Thyroid gland (tissue), 4 donors: Measurements from ENCODE around the gene PGM3. TPM values are rescaled to one million over a fixed set of nuclear protein-coding genes. Genes with fewer than 3 reads are reported as not detected.

ENCODE experiments used
- DNase-seq, 2 donors: peaks; one replicate each; pipeline ENCODE4 v3.0.0-alpha.2; 2019
- H3K27ac ChIP-seq, 3 donors: fragments of 200-600 bp; sonication (generic); 1 replicate in 2 of 3; 2 replicates in 1 of 3; pipeline ENCODE4 v1.5.1; 2016 to 2019; ENCODE audit warnings: mild to moderate bottlenecking in 1 of 3, moderate library complexity in 1 of 3
- H3K27me3 ChIP-seq: fragments of 200-600 bp; sonication (generic); one replicate; pipeline ENCODE4 v1.5.1; 2019
- H3K36me3 ChIP-seq, 2 donors: fragments of 200-600 bp; sonication (generic); one replicate each; pipeline ENCODE4 v1.5.1; 2016 to 2019
- H3K4me1 ChIP-seq, 2 donors: fragments of 200-600 bp; sonication (generic); one replicate each; pipeline ENCODE4 v1.5.1; 2017 to 2019
- H3K4me3 ChIP-seq, 3 donors: fragments of 200-600 bp; sonication (generic); replicated peaks in 1 of 3; 1 replicate in 2 of 3; 2 replicates in 1 of 3; pipeline ENCODE4 v1.5.1; 2016; ENCODE audit warnings: mild to moderate bottlenecking in 1 of 3
- H3K9me3 ChIP-seq: fragments of 200-600 bp; sonication (generic); one replicate; pipeline ENCODE4 v1.5.1; 2017
- CTCF ChIP-seq, 6 experiments: fragments of 200-600 bp in 3 of 6; fragments of 450-650 bp in 3 of 6; sonication (generic) in 3 of 6; IDR thresholded peaks; one replicate each; pipeline ENCODE4 v1.5.1; 2016 to 2019; ENCODE audit warnings: antibody characterized with exemption in 6 of 6, mild to moderate bottlenecking in 2 of 6, inconsistent platforms in 1 of 6, moderate library complexity in 1 of 6
- POLR2A ChIP-seq, 2 donors: fragments of 450-650 bp; IDR thresholded peaks; one replicate each; pipeline ENCODE4 v1.6.1; 2017; ENCODE audit warnings: antibody characterized with exemption in 2 of 2, mild to moderate bottlenecking in 2 of 2, moderate library complexity in 1 of 2
- WGBS, 2 donors: methylation state at CpG; one replicate each; pipeline ENCODE4 v1.1.5; 2017; 5-methylcytosine and 5-hydroxymethylcytosine counted together
- intact Hi-C: fragments of 100-400 bp; cut with DNase I; formaldehyde crosslinking; loops from one replicate; pipeline ENCODE4 v1.15.1; 2023
- total RNA-seq, 4 donors: library from RNA; depleted of rRNA; stranded (reverse); fragments of >200 nt; gene quantifications; one replicate each; pipeline ENCODE4 v1.2.3, GENCODE V29; 2016

Gene PGM3
- total RNA-seq: 10 to 100 TPM; 25.8 to 61.1 (median 32.1) TPM

- no peaks in the 10 kb centered on the region for H3K9me3 ChIP-seq
- intact Hi-C loops: loop anchor here (10.0 kb wide), 1 partner anchor 128 kb away; the partner anchor contains the start of genes DOP1A and UBE3D
- H3K36me3 ChIP-seq: no peaks in the 10 kb centered on the region
- peaks cover 8 to 11% of the 10 kb centered on the region in 2 donors for H3K4me1 ChIP-seq
- no peaks in the 10 kb centered on the region for H3K27me3 ChIP-seq
- peak within 1 kb of the TSS; percentile 46 to 83 (median 79) for H3K27ac ChIP-seq
- peak; percentile 92 for DNase-seq
- H3K4me3 ChIP-seq: peak within 1 kb of the TSS; percentile 86 to 95 (median 93)
- 0% methylated on average over 18 to 65 of the region's 88 CpGs for WGBS, 2 donors
- TF ChIP-seq CTCF (IDR thresholded peaks at IDR 0.05) (no peak), POLR2A (IDR thresholded peaks at IDR 0.05) (peak; percentile 2 to 94)
These were observed at the start of gene PGM3, which contains the start of gene RWDD2A for GRCh38 chr6:83192871-83193746. Gene PGM3, minus strand, starts transcription at chr6:83193265. Its CDS starts 2,253 bp downstream, at chr6:83191012. Gene RWDD2A, plus strand, starts transcription at chr6:83193357. Its CDS starts 1,095 bp downstream, at chr6:83194452.

GRCh38 chr6:83231146-83231545, 38.1 kb upstream of the PGM3 start:
- H3K27me3 ChIP-seq: no peaks in the 10 kb centered on the region
- TF ChIP-seq POLR2A (IDR thresholded peaks at IDR 0.05) (no peak), CTCF (IDR thresholded peaks at IDR 0.05) (no peak)
- H3K36me3 ChIP-seq: peaks cover 0 to 2% of the 10 kb centered on the region in 2 donors
- H3K4me3 ChIP-seq: no peak overlapping the region
- no peaks in the 10 kb centered on the region for H3K4me1 ChIP-seq
- no peak for DNase-seq
- intact Hi-C loops: no loop called here
- H3K27ac ChIP-seq: no peak overlapping the region
- H3K9me3 ChIP-seq: no peaks in the 10 kb centered on the region
- 74 to 76% methylated on average over 1 of the region's 1 CpG for whole genome bisulfite sequencing, 2 donors

GRCh38 chr6:83226517-83226916, 33.5 kb upstream of the PGM3 start:
- no peaks in the 10 kb centered on the region for H3K4me1 ChIP-seq
- intact Hi-C loops: no loop called here
- H3K9me3 ChIP-seq: no peaks in the 10 kb centered on the region
- 71 to 89% methylated on average over 1 of the region's 1 CpG for WGBS, 2 donors
- no peak for DNase-seq
- peaks cover 0 to 2% of the 10 kb centered on the region in 2 donors for H3K36me3 ChIP-seq
- no peak for TF ChIP-seq POLR2A (IDR thresholded peaks at IDR 0.05)
- no peak for TF ChIP-seq CTCF (IDR thresholded peaks at IDR 0.05)
- no peaks in the 10 kb centered on the region for H3K27me3 ChIP-seq
- H3K4me3 ChIP-seq: no peak overlapping the region
- H3K27ac ChIP-seq: no peak overlapping the region

GRCh38 chr6:83221889-83222479, 28.9 kb upstream of the PGM3 start:
- WGBS, 2 donors: 45 to 48% methylated on average over 3 of the region's 3 CpGs
- Histone ChIP-seq H3K27ac (no peak overlapping the region), H3K36me3 (no peaks in the 10 kb centered on the region), H3K4me1 (no peaks in the 10 kb centered on the region), H3K4me3 (no peak overlapping the region), H3K27me3 (no peaks in the 10 kb centered on the region), H3K9me3 (no peaks in the 10 kb centered on the region)
- DNase-seq: no peak
- intact Hi-C loops: loop anchor here (5.0 kb wide), 1 partner anchor 295 kb away; no protein-coding TSS in a partner anchor
- TF ChIP-seq POLR2A (IDR thresholded peaks at IDR 0.05) (no peak), CTCF (IDR thresholded peaks at IDR 0.05) (peak in 5 of 6 experiments; percentile 7 to 53 (median 49))
